Measurements from ENCODE around the gene NINJ1.

Gene NINJ1

GRCh38 chr9:93169444-93169843 lies 35.4 kb upstream of the NINJ1 start:
- no peak for TF ChIP-seq CTCF (IDR thresholded peaks at IDR 0.05; ENCODE audit: borderline replicate concordance, control extremely low read depth, extremely low read depth, insufficient read depth, missing control alignments)
- in situ Hi-C loops (cut with MboI; ENCODE audit: low sequenced_read_pairs, unreplicated experiment): loop anchor here (25.0 kb wide), 1 partner anchor 393 kb away; no protein-coding TSS in a partner anchor
- DNase-seq (ENCODE audit: low spot score): no peak

- TF ChIP-seq CTCF (IDR thresholded peaks at IDR 0.05; ENCODE audit: borderline replicate concordance, control extremely low read depth, extremely low read depth, insufficient read depth, missing control alignments): no peak
- DNase-seq (ENCODE audit: low spot score): no peak
- in situ Hi-C loops (cut with MboI; ENCODE audit: low sequenced_read_pairs, unreplicated experiment): loop anchor here (25.0 kb wide), 1 partner anchor 394 kb away; no protein-coding TSS in a partner anchor
Observed at GRCh38 chr9:93168581-93168980, 34.5 kb upstream of the NINJ1 start.

- in situ Hi-C loops (cut with MboI; ENCODE audit: low sequenced_read_pairs, unreplicated experiment): loop anchor here (25.0 kb wide), 1 partner anchor 394 kb away; no protein-coding TSS in a partner anchor
- no peak for DNase-seq (ENCODE audit: low spot score)
Observed at GRCh38 chr9:93167838-93168237, 33.8 kb upstream of the NINJ1 start.

GRCh38 chr9:93167185-93167584 lies 33.1 kb upstream of the NINJ1 start:
- in situ Hi-C loops (cut with MboI; ENCODE audit: low sequenced_read_pairs, unreplicated experiment): loop anchor here (25.0 kb wide), 1 partner anchor 395 kb away; no protein-coding TSS in a partner anchor
- no peak for DNase-seq (ENCODE audit: low spot score)
- TF ChIP-seq CTCF (IDR thresholded peaks at IDR 0.05; ENCODE audit: borderline replicate concordance, control extremely low read depth, extremely low read depth, insufficient read depth, missing control alignments): no peak

More at GRCh38 chr9:93167838-93168237, 33.8 kb upstream of the NINJ1 start:
- TF ChIP-seq CTCF (IDR thresholded peaks at IDR 0.05; ENCODE audit: borderline replicate concordance, control extremely low read depth, extremely low read depth, insufficient read depth, missing control alignments): no peak

- in situ Hi-C loops (cut with MboI; ENCODE audit: low sequenced_read_pairs, unreplicated experiment): loop anchor here (25.0 kb wide), 1 partner anchor 396 kb away; no protein-coding TSS in a partner anchor
- no peak for TF ChIP-seq CTCF (IDR thresholded peaks at IDR 0.05; ENCODE audit: borderline replicate concordance, control extremely low read depth, extremely low read depth, insufficient read depth, missing control alignments)
- DNase-seq (ENCODE audit: low spot score): no peak
Observed at GRCh38 chr9:93166699-93167098, 32.6 kb upstream of the NINJ1 start.

GRCh38 chr9:93164085-93164484 lies 30.0 kb upstream of the NINJ1 start:
- in situ Hi-C loops (cut with MboI; ENCODE audit: low sequenced_read_pairs, unreplicated experiment): loop anchor here (5.0 to 25.0 kb wide), 2 partner anchors 138 to 398 kb away; no protein-coding TSS in a partner anchor
- TF ChIP-seq CTCF (IDR thresholded peaks at IDR 0.05; ENCODE audit: borderline replicate concordance, control extremely low read depth, extremely low read depth, insufficient read depth, missing control alignments): no peak
- DNase-seq (ENCODE audit: low spot score): no peak

Measured in GM13976 (cell line).